ENCODE data around the gene PSIP1. TPM values are rescaled to one million over a fixed set of nuclear protein-coding genes. Genes with fewer than 3 reads are reported as not detected.

Gene PSIP1
- total RNA-seq, 2 donors from 2014 or later = 23.6 to 29.1 TPM

Other genes with a start within 250 kb of the PSIP1 start
- gene TTC39B, start 203.8 kb downstream of the PSIP1 start, total RNA-seq = 1 to 10 TPM; 2.9 to 4.8 TPM
- gene SNAPC3, start 88.1 kb downstream of the PSIP1 start, total RNA-seq = 10 to 100 TPM; 22.6 to 23.6 TPM
- gene CCDC171, start 42.1 kb upstream of the PSIP1 start, total RNA-seq = 1 to 10 TPM; 1.4 to 1.8 TPM

All from left cardiac atrium (tissue), 2 donors.